Measurements from ENCODE around the gene TP53TG3D.
"Not testable (repeated sequence)": the region's sequence is repeated elsewhere in the genome, so short reads cannot be mapped to it uniquely, and the experiment has no call there.

TP53TG3D gene

GRCh38 chr16:32252986-32253385 is at the start of gene TP53TG3D:
TP53TG3D (plus strand) TSS chr16:32253286; CDS start chr16:32253354, 68 bp downstream.
- DNase-seq (ENCODE audit: low read depth in 2 of 2), result not testable (repeated sequence)

- DNase-seq (ENCODE audit: low read depth in 2 of 2), result peak in 1 of 2 donors; percentile 4
These were observed 421 bp downstream of the TP53TG3D start for GRCh38 chr16:32253507-32253906.

GRCh38 chr16:32261526-32261925 is 8.4 kb downstream of the TP53TG3D start:
- not testable (repeated sequence) for DNase-seq (ENCODE audit: low read depth in 2 of 2)

GRCh38 chr16:32263552-32263951 is 10.5 kb downstream of the TP53TG3D start:
- DNase-seq (ENCODE audit: low read depth in 2 of 2), result not testable (repeated sequence)

- DNase-seq (ENCODE audit: low read depth in 2 of 2), result not testable (repeated sequence)
These were observed 28.8 kb downstream of the TP53TG3D start for GRCh38 chr16:32281910-32282309.

- not testable (repeated sequence) for DNase-seq (ENCODE audit: low read depth in 2 of 2)
These were observed 29.9 kb downstream of the TP53TG3D start for GRCh38 chr16:32283024-32283423.

GRCh38 chr16:32283917-32284495 is 30.9 kb downstream of the TP53TG3D start:
- not testable (repeated sequence) for DNase-seq (ENCODE audit: low read depth in 2 of 2)

GRCh38 chr16:32284800-32285796 is 32.0 kb downstream of the TP53TG3D start:
- not testable (repeated sequence) for DNase-seq (ENCODE audit: low read depth in 2 of 2)

- DNase-seq (ENCODE audit: low read depth in 2 of 2), result not testable (repeated sequence)
These were observed 33.1 kb downstream of the TP53TG3D start for GRCh38 chr16:32286193-32286592.

- DNase-seq (ENCODE audit: low read depth in 2 of 2), result not testable (repeated sequence)
These were observed 34.7 kb downstream of the TP53TG3D start for GRCh38 chr16:32287743-32288142.

GRCh38 chr16:32289197-32289596 is 36.1 kb downstream of the TP53TG3D start:
- not testable (repeated sequence) for DNase-seq (ENCODE audit: low read depth in 2 of 2)

- not testable (repeated sequence) for DNase-seq (ENCODE audit: low read depth in 2 of 2)
These were observed 49.7 kb downstream of the TP53TG3D start for GRCh38 chr16:32302776-32303175.

Measured in stimulated activated CD8-positive, alpha-beta memory T cell treated with anti-CD3 and anti-CD28 coated beads, Interleukin-15, amount 100 ng/mL, for 4 hours (primary cell).